ENCODE results near the gene STPG4. TPM values are rescaled to one million over a fixed set of nuclear protein-coding genes. Genes with fewer than 3 reads are reported as not detected.
"Not testable (repeated sequence)": the region's sequence is repeated elsewhere in the genome, so short reads cannot be mapped to it uniquely, and the experiment has no call there.

STPG4 gene
- total RNA-seq, 2 experiments from 2014 or later = 0.44 to 0.64 TPM

GRCh38 chr2:47134386-47135090 is 20.6 kb downstream of the STPG4 start:
- CTCF ChIA-PET = interaction anchor here (1.2 kb wide), 1 partner anchor 9 kb away, joined by 5 read pairs; no protein-coding TSS in a partner anchor
- Mint-ChIP-seq H3K4me1 (no peaks in the 10 kb centered on the region), H3K27me3 (no peaks in the 10 kb centered on the region), H3K4me3 (no peak overlapping the region), H3K9me3 (peaks cover 12% of the 10 kb centered on the region), H3K36me3 (ENCODE audit: low read depth) (peaks cover 13% of the 10 kb centered on the region), H3K27ac (no peak overlapping the region)
- no peak for DNase-seq
- POLR2A ChIA-PET = no interaction called here

GRCh38 chr2:47133046-47133445 is 22.1 kb downstream of the STPG4 start:
- POLR2A ChIA-PET = no interaction called here
- H3K9me3 Mint-ChIP-seq = peaks cover 11% of the 10 kb centered on the region
- H3K27me3 Mint-ChIP-seq = no peaks in the 10 kb centered on the region
- no peak overlapping the region for H3K27ac Mint-ChIP-seq
- no peak for DNase-seq
- no peak overlapping the region for H3K4me3 Mint-ChIP-seq
- H3K36me3 Mint-ChIP-seq (ENCODE audit: low read depth) = peaks cover 4% of the 10 kb centered on the region
- CTCF ChIA-PET = no interaction called here
- H3K4me1 Mint-ChIP-seq = no peaks in the 10 kb centered on the region

GRCh38 chr2:47129191-47129706 is 25.9 kb downstream of the STPG4 start:
- ChIA-PET CTCF (no interaction called here), POLR2A (no interaction called here)
- no peak for DNase-seq
- Mint-ChIP-seq H3K9me3 (no peaks in the 10 kb centered on the region), H3K36me3 (ENCODE audit: low read depth) (no peaks in the 10 kb centered on the region), H3K27me3 (peaks cover 8% of the 10 kb centered on the region), H3K4me3 (no peak overlapping the region), H3K27ac (no peak overlapping the region), H3K4me1 (no peaks in the 10 kb centered on the region)

DNA sequence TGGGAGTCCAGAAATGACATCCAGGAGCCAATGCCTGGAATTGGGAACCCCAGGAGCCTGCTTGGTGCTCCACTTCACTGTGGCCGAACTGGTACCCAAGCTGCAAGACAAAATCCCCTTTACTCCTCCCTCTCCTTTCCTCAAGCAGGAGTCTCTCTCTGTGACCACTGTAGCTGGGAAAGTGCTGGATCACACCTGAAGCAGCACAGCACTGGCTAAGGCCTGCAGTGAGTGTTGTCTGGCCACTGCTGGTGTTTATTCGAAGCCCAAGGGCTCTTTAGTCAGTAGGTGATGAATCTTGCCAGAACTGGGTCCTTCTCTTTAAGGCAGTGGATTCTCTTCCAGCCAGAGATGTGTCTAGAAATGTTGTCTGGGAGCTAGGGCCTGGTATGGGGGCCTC is 26.4 kb downstream of the STPG4 start:
- H3K27me3 Mint-ChIP-seq = peaks cover 9% of the 10 kb centered on the region
- no peak overlapping the region for H3K27ac Mint-ChIP-seq
- no peak for DNase-seq
- H3K36me3 Mint-ChIP-seq (ENCODE audit: low read depth) = no peaks in the 10 kb centered on the region
- H3K9me3 Mint-ChIP-seq = no peaks in the 10 kb centered on the region
- ChIA-PET CTCF (interaction anchor here (0.9 kb wide), 1 partner anchor 55 kb away, joined by 3 read pairs; no protein-coding TSS in a partner anchor), POLR2A (interaction anchor here (0.6 kb wide), 1 partner anchor 50 kb away, joined by 6 read pairs; no protein-coding TSS in a partner anchor)
- no peak overlapping the region for H3K4me3 Mint-ChIP-seq
- H3K4me1 Mint-ChIP-seq = no peaks in the 10 kb centered on the region

- Mint-ChIP-seq H3K4me1 (no peaks in the 10 kb centered on the region), H3K36me3 (ENCODE audit: low read depth) (no peaks in the 10 kb centered on the region), H3K27me3 (peaks cover 13% of the 10 kb centered on the region), H3K27ac (no peak overlapping the region), H3K4me3 (no peak overlapping the region), H3K9me3 (no peaks in the 10 kb centered on the region)
- ChIA-PET CTCF (interaction anchor here (0.9 kb wide), 1 partner anchor 55 kb away, joined by 3 read pairs; no protein-coding TSS in a partner anchor), POLR2A (interaction anchor here (0.6 kb wide), 1 partner anchor 50 kb away, joined by 6 read pairs; no protein-coding TSS in a partner anchor)
- DNase-seq = no peak
These were observed 27.1 kb downstream of the STPG4 start for GRCh38 chr2:47127862-47128543.

DNA sequence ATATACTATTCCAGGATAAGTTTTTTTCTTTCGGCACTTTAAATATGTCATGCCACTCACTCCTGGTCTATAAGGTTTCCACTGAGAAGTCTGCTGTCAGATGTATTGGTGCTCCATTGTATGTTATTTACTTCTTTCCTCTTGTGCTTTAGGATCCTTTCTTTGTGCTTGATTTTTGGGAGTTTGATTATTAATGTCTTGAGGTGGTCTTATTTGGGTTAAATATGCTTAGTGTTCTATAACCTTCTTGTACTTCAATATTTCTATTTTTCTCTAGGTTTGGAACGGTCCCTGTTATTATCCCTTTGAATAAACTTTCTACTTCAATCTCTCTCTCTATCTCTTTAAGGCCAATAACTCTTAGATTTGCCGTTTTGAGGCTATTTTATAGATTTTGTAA is 28.3 kb downstream of the STPG4 start:
- ChIA-PET CTCF (interaction anchor here (0.6 to 0.9 kb wide), 3 partner anchors 32 to 465 kb away, joined by 3 to 4 read pairs (median 3); no protein-coding TSS in a partner anchor), POLR2A (no interaction called here)
- no peak overlapping the region for H3K4me3 Mint-ChIP-seq
- no peaks in the 10 kb centered on the region for H3K4me1 Mint-ChIP-seq
- no peak for DNase-seq
- H3K9me3 Mint-ChIP-seq = no peaks in the 10 kb centered on the region
- H3K27me3 Mint-ChIP-seq = peaks cover 13% of the 10 kb centered on the region
- H3K27ac Mint-ChIP-seq = no peak overlapping the region
- no peaks in the 10 kb centered on the region for H3K36me3 Mint-ChIP-seq (ENCODE audit: low read depth)

DNA sequence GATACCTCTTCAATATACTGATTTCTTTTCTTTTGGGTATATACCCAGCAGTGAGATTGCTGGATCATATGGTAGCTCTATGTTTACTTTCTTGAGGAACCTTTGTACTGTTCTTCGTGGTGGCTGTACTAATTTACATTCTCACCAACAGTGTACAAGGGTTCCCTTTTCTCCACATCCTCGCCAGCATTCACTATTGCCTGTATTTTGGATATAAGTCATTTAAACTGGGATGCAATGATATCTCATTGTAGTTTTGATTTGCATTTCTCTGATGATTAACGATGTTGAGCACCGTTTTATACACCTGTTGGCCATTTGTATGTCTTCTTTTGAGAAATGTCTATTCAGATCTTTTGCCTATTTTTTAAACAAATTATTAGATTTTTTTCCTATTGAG is 30.4 kb downstream of the STPG4 start:
- H3K36me3 Mint-ChIP-seq (ENCODE audit: low read depth) = not testable (repeated sequence)

DNA sequence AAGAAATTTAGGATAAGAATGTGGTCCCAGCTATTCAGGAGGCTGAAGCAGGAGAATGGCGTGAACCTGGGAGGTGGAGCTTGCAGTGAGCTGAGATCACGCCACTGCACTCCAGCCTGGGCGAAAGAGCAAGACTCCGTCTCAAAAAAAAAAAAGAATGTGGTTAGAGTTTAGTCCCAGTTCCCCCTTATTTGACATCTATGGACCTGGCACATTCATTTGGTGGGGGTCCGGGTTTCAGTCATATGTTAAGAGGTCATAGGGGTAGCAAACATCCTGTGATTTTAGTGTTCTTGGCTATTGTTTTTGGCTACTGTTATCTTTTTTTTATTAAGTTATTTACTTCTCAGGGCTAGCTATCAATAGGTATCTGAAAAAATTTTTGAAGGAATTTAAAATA is 34.7 kb downstream of the STPG4 start:
- H3K36me3 Mint-ChIP-seq (ENCODE audit: low read depth); DNase-seq; H3K4me3 Mint-ChIP-seq; H3K9me3 Mint-ChIP-seq; POLR2A ChIA-PET; H3K27ac Mint-ChIP-seq; CTCF ChIA-PET; H3K4me1 Mint-ChIP-seq: not testable (repeated sequence)
- peaks cover 11% of the 10 kb centered on the region for H3K27me3 Mint-ChIP-seq

More for the DNA sequence above, 30.4 kb downstream of the STPG4 start:
- H3K27ac Mint-ChIP-seq, H3K9me3 Mint-ChIP-seq, H3K4me1 Mint-ChIP-seq, H3K4me3 Mint-ChIP-seq, POLR2A ChIA-PET, DNase-seq: not testable (repeated sequence)
- CTCF ChIA-PET = interaction anchor here (1.1 kb wide), 2 partner anchors 11 to 172 kb away, joined by 3 to 5 read pairs; no protein-coding TSS in a partner anchor
- peaks cover 13% of the 10 kb centered on the region for H3K27me3 Mint-ChIP-seq

- ChIA-PET CTCF (interaction anchor here (1.3 kb wide), 1 partner anchor 47 kb away, joined by 4 read pairs; no protein-coding TSS in a partner anchor), POLR2A (no interaction called here)
- no peak overlapping the region for H3K4me3 Mint-ChIP-seq
- no peak overlapping the region for H3K27ac Mint-ChIP-seq
- no peaks in the 10 kb centered on the region for H3K9me3 Mint-ChIP-seq
- H3K36me3 Mint-ChIP-seq (ENCODE audit: low read depth) = no peaks in the 10 kb centered on the region
- peaks cover 6% of the 10 kb centered on the region for H3K27me3 Mint-ChIP-seq
- no peak for DNase-seq
- H3K4me1 Mint-ChIP-seq = peaks cover 3% of the 10 kb centered on the region
These were observed 36.1 kb downstream of the STPG4 start for GRCh38 chr2:47119001-47119400.

DNA sequence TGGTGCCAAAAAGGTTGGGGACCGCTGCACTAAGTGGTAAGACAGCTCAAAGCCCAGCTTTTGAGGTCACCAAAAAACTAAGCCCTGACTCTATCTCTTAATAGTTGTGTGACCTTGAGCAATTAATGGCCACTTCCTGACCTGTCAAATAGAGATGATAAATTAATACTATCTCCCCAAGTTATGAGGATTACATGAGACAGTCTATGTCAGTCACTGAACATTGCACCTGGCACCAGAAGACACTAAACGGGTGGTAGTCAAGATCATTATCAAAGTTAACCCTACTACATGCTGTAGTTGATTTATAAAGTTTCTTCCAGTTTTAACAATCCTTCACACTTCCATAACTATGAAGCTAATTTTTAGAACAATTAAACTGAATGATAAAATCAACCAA is 36.5 kb downstream of the STPG4 start:
- peaks cover 3% of the 10 kb centered on the region for H3K4me1 Mint-ChIP-seq
- H3K4me3 Mint-ChIP-seq = no peak overlapping the region
- H3K27me3 Mint-ChIP-seq = peaks cover 6% of the 10 kb centered on the region
- no peak overlapping the region for H3K27ac Mint-ChIP-seq
- ChIA-PET CTCF (interaction anchor here (1.3 kb wide), 1 partner anchor 47 kb away, joined by 4 read pairs; no protein-coding TSS in a partner anchor), POLR2A (no interaction called here)
- H3K36me3 Mint-ChIP-seq (ENCODE audit: low read depth) = no peaks in the 10 kb centered on the region
- no peaks in the 10 kb centered on the region for H3K9me3 Mint-ChIP-seq
- no peak for DNase-seq

DNA sequence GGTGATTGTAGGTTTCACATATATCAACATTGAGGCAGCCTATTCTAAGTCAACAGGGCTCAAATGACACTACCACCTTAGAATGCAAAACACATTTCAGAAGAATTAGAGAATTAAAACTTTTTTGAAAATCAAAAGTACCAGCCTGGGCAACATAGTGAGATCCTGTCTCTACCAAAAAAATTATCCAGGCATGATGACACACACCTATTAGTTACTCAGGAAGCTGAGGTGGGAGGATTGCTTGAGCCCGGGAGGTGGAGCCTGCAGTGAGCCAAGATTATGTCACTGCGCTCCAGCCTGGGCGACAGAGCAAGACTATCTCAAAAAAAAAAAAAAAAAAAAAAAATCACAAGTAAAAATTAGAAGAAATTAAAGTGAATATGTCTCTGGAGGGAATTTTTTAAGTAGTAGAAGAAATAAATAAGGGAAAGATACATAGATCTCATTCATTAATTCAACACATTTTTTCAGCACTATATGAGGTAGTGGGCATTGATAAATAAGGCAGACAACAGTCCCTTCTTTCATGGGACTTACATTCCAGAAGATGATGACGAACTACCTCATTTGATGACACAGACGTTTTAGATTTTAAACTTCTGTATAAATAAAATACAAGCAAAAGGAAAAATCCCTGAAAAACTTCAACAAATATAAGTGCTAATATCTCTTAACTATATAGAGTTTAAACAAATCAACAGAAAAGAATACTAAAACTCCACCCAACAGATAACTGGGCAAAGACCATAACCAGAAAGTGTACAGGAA is 42.3 kb downstream of the STPG4 start:
- no peak overlapping the region for H3K27ac Mint-ChIP-seq
- no peak overlapping the region for H3K4me3 Mint-ChIP-seq
- ChIA-PET POLR2A (no interaction called here), CTCF (no interaction called here)
- no peaks in the 10 kb centered on the region for H3K36me3 Mint-ChIP-seq (ENCODE audit: low read depth)
- H3K27me3 Mint-ChIP-seq = no peaks in the 10 kb centered on the region
- H3K9me3 Mint-ChIP-seq = no peaks in the 10 kb centered on the region
- DNase-seq = no peak
- no peaks in the 10 kb centered on the region for H3K4me1 Mint-ChIP-seq

- no peak overlapping the region for H3K27ac Mint-ChIP-seq
- H3K4me1 Mint-ChIP-seq = no peaks in the 10 kb centered on the region
- H3K4me3 Mint-ChIP-seq = no peak overlapping the region
- no peaks in the 10 kb centered on the region for H3K36me3 Mint-ChIP-seq (ENCODE audit: low read depth)
- no peak for DNase-seq
- no peaks in the 10 kb centered on the region for H3K27me3 Mint-ChIP-seq
- ChIA-PET POLR2A (no interaction called here), CTCF (no interaction called here)
- no peaks in the 10 kb centered on the region for H3K9me3 Mint-ChIP-seq
These were observed 45.4 kb downstream of the STPG4 start for GRCh38 chr2:47109680-47110079.

GRCh38 chr2:47109007-47109375 is 46.1 kb downstream of the STPG4 start:
- no peak overlapping the region for H3K4me3 Mint-ChIP-seq
- H3K27ac Mint-ChIP-seq = no peak overlapping the region
- no peak for DNase-seq
- POLR2A ChIA-PET = interaction anchor here (0.7 kb wide), 1 partner anchor 482 kb away, joined by 4 read pairs; no protein-coding TSS in a partner anchor
- no peaks in the 10 kb centered on the region for H3K4me1 Mint-ChIP-seq
- H3K9me3 Mint-ChIP-seq = no peaks in the 10 kb centered on the region
- no peaks in the 10 kb centered on the region for H3K27me3 Mint-ChIP-seq
- CTCF ChIA-PET = no interaction called here
- H3K36me3 Mint-ChIP-seq (ENCODE audit: low read depth) = no peaks in the 10 kb centered on the region
